Kidney epithelial cell (primary cell): ENCODE measurements around the gene DSC2. TPM values are rescaled to one million over a fixed set of nuclear protein-coding genes. Genes with fewer than 3 reads are reported as not detected.

Source experiments
- DNase-seq: peaks from one replicate; pipeline ENCODE4 v3.0.0-alpha.2; 2010; ENCODE audit warnings: low read depth
- H3K27me3 ChIP-seq: 2 replicates; pipeline ENCODE4 v1.6.0; 2011; ENCODE audit warnings: low read length; ENCODE audit not compliant: control insufficient read depth, insufficient read depth
- H3K36me3 ChIP-seq: 2 replicates; pipeline ENCODE4 v1.5.1; 2011; ENCODE audit warnings: low read length; ENCODE audit not compliant: control insufficient read depth, insufficient read depth
- H3K4me3 ChIP-seq: 2 replicates; pipeline ENCODE4 v1.5.1; 2011; ENCODE audit warnings: low read depth, mild to moderate bottlenecking, control low read depth, low read length
- CTCF ChIP-seq: IDR thresholded peaks from 2 replicates; pipeline ENCODE4 v1.5.1; 2011; ENCODE audit warnings: mild to moderate bottlenecking, moderate library complexity, low read length, control low read depth, inconsistent platforms; ENCODE audit not compliant: insufficient read depth, poor library complexity, severe bottlenecking
- total RNA-seq: library from RNA; depleted of rRNA; stranded (reverse); fragments of >200 nt; gene quantifications from 2 replicates; pipeline ENCODE4 v1.2.3, GENCODE V29; 2015

DSC2 gene
- total RNA-seq, result 29.7 and 31.8 TPM in 2 replicates

- Histone ChIP-seq H3K36me3 (no peaks in the 10 kb centered on the region), H3K4me3 (peak within 1 kb of the TSS; percentile 88), H3K27me3 (no peaks in the 10 kb centered on the region)
- TF ChIP-seq CTCF, result no peak
- DNase-seq, result no peak
Measured at GRCh38 chr18:31102025-31102684, at the start of gene DSC2. Gene DSC2, minus strand, starts transcription at chr18:31102421. Its CDS starts 450 bp downstream, at chr18:31101971.

GRCh38 chr18:31149351-31149750 is 47.1 kb upstream of the DSC2 start:
- no peaks in the 10 kb centered on the region for H3K27me3 ChIP-seq
- no peak for TF ChIP-seq CTCF
- no peaks in the 10 kb centered on the region for H3K36me3 ChIP-seq
- DNase-seq, result no peak
- H3K4me3 ChIP-seq, result no peak overlapping the region

GRCh38 chr18:31148600-31148999 is 46.4 kb upstream of the DSC2 start:
- no peak for TF ChIP-seq CTCF
- no peak for DNase-seq
- no peaks in the 10 kb centered on the region for H3K36me3 ChIP-seq

GRCh38 chr18:31146809-31147208 is 44.6 kb upstream of the DSC2 start:
- H3K4me3 ChIP-seq, result no peak overlapping the region
- H3K36me3 ChIP-seq, result no peaks in the 10 kb centered on the region
- no peak for TF ChIP-seq CTCF
- no peaks in the 10 kb centered on the region for H3K27me3 ChIP-seq
- DNase-seq, result no peak

More at GRCh38 chr18:31148600-31148999, 46.4 kb upstream of the DSC2 start:
- Histone ChIP-seq H3K27me3 (no peaks in the 10 kb centered on the region), H3K4me3 (no peak overlapping the region)

GRCh38 chr18:31143025-31143424 is 40.8 kb upstream of the DSC2 start:
- no peaks in the 10 kb centered on the region for H3K36me3 ChIP-seq
- no peak overlapping the region for H3K4me3 ChIP-seq
- TF ChIP-seq CTCF, result no peak
- H3K27me3 ChIP-seq, result no peaks in the 10 kb centered on the region
- DNase-seq, result no peak

- no peaks in the 10 kb centered on the region for H3K36me3 ChIP-seq
- no peak for DNase-seq
- no peak overlapping the region for H3K4me3 ChIP-seq
- no peaks in the 10 kb centered on the region for H3K27me3 ChIP-seq
- no peak for TF ChIP-seq CTCF
Measured at GRCh38 chr18:31138709-31139108, 36.5 kb upstream of the DSC2 start.
